CD1c-positive myeloid dendritic cell (primary cell): ENCODE data around the gene PMS2.
A peak's percentile ranks its signal among the peaks of the same experiment; 100 is the strongest.
"Not testable (repeated sequence)": the region's sequence is repeated elsewhere in the genome, so short reads cannot be mapped to it uniquely, and the experiment has no call there.

ENCODE experiments used
- DNase-seq: peaks from one replicate; pipeline ENCODE4 v3.0.0-alpha.2; 2016; ENCODE audit errors: extremely low spot score

Gene PMS2

DNA sequence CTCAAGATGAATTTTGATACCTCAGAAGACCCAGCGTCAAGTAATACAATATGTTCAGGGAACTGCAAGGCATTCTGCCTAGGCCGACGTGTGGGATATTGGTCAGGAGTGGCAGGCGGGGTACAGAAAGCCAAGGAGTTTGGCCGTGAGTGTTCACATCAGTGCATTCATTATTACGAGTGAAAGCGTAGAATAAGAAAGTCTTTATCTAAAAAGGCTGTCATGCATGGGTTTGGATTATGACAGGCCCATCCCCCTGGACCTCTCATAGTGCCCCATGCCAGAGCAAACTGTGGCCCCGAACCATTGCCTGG, 7.8 kb upstream of the PMS2 start:
- no peak for DNase-seq

DNA sequence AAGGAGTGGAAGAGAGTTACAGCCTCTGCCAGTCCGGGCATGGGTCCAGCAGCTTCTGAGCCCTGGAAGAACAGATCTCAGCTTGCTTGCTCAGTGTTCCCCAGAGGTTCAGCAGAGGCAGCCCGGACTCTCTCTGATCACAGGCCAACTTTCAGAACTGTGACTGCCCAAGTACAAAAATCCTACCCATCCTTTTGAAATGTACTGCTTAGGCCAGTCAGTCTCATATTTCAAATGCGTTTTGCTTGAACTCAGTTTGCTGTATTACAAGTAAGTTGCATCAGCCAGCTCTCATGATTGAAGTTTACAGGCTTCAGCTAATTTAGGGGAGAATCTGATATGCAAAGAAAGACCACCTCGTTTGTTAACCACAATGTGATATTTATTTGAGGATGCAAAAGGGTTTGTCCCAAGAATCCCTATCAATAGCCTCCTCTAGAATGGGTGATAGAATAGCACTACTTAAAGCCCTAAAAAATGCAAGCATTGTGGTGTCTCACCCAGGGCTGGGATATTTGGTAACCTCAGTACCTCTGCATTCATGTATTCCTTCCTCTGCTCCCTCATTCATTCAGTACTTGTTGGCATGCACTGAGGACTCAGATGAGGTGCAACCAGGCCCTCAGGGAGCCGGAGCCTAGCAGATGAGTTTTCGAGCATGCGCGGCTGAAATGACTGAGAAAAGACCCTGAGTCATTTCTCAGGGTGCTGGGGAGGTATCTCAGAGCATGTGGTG, 7.2 kb upstream of the PMS2 start:
- no peak for DNase-seq

DNA sequence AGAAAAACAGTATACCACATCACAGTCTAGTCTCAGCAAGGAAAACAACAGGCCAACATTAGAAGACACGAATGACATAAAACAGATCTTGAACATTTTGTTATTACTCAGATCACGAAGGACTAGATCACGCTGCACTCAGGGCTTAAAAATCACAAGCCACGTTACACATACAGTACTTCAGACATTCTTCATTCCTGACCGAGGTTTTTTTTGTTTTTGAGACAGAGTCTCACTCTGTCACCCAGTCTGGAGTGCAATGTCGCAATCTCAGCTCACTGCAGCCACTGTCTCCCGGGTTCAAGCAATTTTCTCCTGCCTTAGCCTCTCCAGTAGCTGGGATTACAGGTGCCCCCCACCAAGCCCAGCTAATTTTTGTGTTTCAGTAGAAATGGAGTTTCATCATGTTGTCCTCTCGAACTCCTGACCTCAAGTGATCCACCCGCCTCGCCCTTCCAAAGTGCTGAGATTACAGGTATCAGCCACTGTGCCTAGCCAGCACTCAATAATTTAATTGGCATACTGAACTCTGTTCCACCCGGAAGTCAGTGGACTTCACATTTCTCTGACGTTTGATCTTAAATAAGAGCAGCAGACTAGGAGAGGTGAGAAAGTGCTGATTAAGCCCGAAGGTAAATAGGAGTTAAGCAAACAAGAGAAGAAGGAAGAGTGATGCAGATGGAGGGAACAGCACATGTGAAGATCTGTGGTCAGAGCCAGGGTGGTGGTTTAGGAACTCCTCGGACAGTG, 3.7 kb upstream of the PMS2 start:
- no peak for DNase-seq

DNA sequence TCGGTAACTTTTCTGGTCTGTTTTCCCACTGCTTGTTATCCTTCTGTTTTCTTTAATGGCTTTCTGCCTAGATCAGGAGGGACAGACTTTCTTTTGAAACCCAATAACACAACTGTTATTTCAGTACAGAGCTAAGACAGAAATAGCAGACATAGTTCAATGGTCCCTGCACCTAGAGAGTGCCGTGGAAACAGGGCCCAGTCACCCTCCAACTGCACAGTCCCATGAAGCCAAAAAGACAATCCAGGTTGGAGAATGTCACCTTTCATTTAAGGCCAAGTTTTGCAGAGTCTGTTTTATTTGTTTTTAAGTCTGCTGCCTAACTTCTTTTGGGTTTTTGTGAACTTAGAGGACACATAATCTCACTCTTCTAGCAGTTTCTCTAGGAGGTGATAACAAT, 2.7 kb upstream of the PMS2 start:
- DNase-seq, result no peak

DNA sequence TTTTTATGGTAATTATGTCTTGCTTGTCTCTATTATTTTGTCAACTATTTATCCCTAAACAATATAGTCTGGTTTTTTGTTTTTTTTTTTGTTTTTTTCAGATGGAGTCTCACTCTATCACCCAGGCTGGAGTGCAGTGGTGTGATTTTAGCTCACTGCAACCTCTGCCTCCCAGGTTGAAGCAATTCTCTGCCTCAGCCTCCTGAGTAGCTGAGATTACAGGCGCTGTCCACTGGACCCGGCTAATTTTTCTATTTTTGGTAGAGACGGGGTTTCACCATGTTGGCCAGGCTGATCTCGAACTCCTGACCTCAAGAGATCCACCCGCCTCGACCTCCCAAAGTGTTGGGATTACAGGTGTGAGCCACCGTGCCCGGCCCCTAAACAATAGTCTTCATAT, 1.5 kb upstream of the PMS2 start:
- not testable (repeated sequence) for DNase-seq

DNA sequence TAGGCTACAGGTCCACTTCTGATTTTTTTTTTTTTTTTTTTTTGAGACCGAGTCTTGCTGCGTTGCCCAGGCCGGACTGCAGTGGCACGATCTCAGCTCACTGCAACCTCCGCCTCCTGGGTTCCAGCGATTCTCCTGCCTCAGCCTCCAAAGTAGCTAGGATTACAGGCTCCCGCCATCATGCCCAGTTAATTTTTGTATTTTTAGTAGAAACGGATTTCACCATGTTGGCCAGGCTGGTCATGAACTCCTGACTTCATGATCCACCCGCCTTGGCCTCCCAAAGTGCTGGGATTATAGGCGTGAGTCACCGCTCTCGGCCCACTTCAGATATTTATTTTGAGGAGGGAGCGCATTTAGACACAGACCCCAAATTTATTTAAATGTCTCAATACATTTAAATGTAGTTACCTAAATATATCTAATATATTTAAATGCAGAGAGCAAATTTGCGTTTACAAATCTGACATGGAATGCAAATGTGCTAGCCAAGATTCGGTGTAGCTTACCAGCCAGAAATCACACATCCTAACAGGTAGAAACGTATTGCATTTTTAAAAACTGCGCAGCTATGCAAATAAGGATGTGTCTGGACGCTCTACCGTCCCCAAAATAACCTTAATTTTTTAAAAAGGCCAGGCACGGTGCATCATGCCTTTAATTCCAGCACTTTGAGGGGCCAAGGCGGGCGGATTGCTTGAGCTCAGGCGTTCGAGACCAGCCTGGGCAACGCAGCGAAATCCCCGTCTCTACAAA, 836 bp downstream of the PMS2 start:
- DNase-seq, result not testable (repeated sequence)

DNA sequence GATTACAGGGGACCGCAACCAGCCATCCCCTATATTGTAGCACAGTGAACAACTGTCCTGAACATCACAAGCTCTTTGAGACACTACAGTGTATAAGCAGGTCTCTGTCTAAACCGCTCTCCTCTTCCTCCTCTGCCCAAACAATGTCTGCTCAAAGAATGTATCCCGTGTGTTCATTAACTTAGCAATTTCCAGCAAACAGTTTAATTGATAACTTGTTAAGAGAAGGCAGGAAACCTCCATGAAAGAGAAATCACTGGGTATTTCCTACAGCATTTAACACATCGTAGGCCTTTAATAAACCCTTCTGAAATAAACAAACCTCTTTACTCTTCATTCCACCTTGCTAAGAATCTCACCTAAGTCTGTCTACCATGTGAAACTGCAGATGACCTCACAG, 1.5 kb downstream of the PMS2 start:
- no peak for DNase-seq

DNA sequence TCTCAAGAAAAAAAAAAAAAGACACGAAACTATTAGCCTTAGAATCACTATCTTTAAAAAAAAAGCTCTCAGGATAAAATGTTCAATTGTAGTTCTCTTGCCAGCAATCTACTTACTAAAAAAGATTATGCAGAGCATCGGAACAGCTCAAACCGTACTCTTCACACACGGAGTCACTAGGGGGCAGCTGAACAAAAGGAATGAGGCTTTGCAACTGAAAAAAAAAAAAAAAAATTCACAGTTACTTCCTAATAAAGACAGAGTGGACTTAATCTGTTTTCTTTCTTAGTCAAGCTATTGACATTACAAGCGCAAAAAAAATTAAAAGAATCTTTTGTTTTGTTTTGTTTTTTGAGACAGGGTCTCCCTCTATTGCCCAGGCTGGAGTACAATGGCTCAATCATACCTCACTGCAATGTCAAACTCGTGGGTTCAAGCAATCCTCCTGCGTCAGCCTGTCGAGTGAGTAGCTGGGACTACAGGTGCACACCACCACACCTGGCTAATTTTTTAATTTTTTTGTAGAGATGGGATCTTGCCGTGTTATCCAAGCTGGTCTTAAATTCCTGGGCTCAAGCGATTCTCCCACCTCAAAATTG, 11.5 kb downstream of the PMS2 start:
- DNase-seq, result peak; percentile 70

DNA sequence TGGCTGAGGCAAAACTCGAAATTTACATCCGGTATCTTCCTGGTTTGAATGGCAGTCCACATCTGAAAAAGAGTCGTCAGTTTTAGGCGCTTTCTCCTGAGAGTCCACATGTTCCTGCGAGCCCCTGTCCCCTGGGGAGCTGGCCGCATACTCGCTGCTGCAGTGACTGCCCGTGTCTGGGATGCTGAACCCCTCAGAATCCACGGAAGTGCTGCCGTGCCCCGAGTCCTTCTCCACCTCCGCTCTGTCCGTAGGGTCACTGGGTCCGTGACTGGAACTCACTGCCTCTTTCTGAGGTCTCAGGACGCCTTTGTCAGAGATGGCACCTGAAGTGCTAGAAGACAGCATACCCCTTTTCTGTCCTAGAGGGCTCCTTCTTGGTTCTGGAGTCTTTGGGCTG, 21.8 kb downstream of the PMS2 start:
- not testable (repeated sequence) for DNase-seq

DNA sequence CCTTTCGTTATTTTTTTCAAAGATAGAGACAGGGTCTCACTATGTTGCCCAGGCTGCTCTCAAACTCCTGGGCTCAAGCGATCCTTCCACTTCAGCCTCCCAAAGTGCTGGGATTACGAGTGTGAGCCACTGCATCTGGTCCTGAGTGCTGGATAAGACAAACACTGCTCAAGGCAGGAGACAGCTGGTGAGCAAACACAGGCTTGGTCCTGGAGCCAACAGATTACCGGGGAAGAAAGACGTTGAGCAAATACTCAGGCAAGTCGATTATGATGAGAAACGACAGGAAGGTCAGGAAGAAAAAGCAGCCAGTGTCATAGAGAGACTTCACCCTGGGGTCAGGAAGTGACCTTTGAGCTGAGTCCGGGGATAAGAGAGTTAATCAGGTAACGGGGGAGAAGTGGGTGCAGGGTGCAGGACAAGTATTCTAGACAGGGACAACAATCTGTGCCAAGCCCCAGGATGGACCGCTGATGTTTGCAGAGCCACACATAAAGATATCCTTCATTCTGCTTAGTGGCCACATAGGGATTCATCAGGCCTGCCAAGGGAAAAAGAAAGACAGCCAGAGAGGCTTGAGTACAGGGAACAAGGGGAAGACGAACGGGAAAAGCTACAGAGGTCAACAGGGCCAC, 29.1 kb downstream of the PMS2 start:
- DNase-seq, result not testable (repeated sequence)

DNA sequence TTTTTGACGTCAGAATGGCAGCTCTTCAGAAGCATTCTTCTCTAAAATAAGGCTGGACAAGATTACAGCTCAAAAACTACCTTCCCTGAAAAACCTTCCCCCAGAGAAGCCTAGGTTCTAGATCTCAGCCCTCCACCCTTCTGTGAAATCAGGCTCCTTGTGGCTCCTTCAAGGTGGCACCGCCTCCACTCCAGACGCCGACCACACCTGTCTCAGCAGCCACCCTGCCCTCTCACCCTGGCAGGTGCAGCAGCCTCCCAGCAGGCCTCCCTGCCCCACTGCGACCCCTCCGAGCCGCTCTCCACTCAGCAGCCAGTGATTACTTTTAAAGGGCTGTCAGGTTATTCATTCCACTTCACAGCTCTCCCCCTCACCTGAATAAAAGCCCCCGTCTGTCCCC, 35.3 kb downstream of the PMS2 start:
- DNase-seq, result not testable (repeated sequence)

DNA sequence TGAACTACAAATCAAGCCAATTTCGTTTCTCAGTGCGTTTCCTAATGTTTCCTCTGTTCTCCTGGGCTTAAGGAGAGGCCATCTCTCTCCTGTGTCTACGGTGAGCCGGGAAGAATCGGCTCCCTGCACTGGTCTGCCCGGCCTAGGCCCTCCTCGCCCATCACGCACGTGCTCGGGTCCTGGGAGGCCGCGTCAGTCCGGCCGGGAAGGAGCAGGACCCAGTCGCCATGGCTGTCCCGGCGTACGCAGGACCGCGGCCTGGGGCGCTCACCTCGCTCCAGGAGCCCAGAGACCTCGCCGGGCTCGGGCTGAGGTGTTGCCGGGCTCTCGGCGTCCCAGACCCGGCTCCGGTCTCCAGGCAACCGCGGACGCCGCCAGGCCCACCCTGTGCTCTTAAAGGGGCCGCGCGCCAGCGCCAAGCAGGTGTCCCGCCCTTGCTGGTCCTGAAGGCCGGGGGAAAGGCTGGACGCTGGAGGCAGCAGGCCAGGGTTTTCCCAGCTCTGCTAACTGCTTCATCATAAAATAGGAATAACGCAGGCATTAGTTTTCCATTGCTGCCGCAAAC, 38.4 kb downstream of the PMS2 start, which contains the start of gene RSPH10B:
Gene RSPH10B (minus strand): TSS at position 343 of the 565 bp plus-strand sequence. CDS start 3,573 bp downstream, outside the sequence.
- DNase-seq, result not testable (repeated sequence)

DNA sequence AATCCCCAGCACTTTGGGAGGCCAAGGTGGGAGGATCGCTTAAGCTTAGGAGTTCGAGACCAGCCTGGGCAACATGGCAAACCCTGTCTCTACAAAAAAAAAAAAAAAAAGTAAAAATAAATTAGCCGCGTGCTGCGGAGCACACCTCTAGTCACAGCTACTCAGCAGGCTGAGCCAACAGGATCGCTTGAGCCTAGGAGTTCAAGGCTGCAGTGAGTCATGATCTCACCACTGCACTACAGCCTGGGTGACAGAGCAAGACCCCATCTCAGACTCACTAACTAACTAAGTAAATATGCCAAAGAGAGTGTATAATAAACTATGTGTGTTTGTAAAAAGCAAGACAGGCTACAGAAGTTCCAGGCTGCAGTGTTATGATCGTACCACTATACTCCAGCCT, 45.0 kb downstream of the PMS2 start:
- DNase-seq, result not testable (repeated sequence)

DNA sequence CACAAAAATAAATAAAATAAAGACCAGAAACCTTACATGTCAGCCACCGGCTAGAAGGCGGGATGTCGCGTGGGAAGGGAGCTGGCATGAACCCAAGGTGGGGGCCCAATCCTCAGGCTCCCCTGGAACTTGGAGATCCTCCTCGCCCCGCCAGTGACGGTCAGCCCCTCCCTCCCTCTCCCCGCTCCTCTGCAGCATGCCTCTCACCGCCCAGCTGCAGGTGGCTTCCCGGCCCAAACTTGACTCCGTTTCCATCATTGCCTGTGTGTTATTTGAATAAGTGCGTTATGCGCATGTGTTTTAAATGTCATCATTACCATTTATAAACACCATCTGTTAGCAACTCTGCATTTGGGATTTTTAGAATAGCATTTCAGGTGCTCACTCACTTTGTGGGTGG, 45.6 kb downstream of the PMS2 start:
- not testable (repeated sequence) for DNase-seq

DNA sequence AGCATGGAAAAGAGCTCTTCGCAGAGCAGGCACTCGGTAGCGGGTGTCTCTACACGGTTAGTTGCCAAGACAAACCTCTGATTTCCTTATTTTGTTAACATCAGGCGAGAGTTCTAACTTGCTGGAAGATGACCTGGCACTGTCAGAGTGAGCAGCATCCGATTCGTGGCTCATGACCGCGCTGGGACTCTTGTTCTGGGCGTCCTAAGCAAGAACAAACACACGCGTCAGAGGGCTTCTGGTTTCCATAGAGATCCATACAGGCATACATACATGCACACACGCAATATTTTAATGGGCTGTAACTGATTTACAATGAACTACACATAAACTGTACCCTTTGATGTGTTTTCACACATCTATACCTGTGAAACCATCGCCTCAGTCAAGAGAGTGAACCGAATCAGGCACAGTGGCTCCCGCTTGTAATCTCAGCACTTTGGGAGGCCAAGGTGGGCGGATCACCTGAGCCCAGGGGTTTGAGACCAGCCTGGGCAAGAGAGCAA, 73.9 kb downstream of the PMS2 start:
- not testable (repeated sequence) for DNase-seq

DNA sequence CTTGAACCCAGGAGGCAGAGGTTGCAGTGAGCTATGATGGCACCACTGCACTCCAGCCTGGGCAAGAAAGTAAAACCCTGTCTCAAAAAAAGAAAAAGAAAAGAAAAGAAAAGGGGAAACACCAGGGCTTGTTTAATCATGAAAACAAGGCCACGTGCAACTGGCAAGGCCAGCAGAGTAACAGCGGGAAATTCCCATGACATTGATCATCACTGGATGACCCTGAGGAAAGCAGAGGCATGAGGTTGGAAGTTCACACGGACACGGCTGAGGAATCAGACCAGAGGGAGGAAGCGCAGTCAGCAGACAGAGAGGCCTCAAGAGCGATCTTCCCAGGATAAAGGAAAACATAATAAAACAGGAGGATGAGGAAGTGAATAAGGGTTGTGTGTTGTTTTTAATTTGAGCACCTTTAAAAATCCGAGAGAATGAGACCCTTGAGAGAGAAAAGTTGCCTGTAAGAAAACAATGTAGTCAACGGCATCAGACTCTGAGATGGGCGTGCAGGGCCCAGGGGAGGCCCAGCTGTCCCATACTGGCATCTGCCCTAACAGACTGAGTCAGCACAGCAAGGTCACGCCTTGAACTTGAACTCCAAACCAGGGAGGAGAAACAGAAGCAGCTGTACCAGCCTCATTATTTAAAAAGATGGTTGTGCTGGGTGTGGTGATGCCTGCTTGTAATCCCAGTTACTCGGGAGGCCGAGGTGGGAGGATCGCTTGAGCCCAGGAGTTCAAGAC, 76.8 kb downstream of the PMS2 start:
- not testable (repeated sequence) for DNase-seq

DNA sequence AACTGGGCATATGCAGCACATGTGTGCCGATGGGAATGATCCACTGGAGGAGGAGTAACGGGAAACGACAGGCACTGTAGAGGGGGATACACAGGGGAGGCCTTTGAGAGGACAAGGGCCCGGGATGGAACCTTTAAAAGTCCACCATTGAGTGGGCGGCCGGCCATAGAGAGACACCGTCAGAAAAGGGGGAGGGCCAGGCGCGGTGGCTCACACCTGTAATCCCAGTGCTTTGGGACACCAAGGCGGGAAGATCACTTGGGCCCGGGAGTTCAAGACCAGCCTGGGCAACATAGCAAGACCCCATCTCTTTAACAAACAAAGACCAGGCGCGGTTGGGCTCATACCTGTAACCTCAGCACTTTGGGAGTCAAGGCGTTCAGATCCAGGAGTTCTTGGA, 77.6 kb downstream of the PMS2 start:
- not testable (repeated sequence) for DNase-seq

DNA sequence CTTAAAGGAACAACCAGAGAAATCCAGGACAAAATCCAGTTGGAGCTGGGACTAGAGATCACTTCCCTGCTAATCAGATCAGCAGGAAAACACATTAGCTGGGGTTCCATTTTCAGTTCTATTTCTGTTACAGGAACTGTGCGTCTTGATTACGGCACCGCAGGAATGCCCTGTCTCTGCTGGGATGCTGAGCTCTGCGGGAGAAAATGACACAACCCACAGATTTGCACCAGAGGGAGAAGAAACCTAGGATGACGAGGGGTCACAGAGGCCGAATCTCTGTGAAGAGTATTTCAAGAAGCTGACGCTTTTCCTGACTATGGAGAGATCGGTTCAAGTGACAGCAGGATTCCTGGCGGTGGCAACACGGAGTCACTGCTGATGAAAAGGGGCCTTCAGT, 78.6 kb downstream of the PMS2 start:
- not testable (repeated sequence) for DNase-seq

DNA sequence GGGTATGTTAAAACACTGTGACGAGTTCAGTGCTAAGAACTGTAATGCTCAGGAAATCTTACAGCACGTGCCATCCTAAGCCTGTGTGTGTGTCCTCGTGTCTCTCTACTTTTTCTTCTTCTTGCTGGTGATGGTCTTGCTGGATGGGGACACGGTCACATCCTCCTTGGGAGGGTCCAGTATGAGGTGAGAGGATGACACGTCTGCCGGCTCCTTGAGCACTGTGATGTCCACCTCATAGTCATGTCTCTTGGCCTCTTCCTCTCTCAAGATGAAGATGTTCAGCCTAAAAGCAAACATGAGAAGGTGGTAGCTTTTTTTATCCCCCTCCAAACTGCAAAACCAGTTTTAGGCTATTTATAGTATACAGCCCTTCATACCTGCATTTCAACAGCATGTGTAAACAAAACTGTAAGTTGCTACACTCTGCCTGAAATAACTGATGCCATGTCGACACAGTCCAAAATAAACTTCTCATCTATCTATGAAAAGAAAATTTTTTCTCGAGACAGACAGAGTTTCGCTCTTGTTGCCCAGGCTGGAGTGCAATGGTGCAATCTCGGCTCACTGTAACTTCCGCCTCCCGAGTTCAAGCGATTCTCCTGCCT, 82.5 kb downstream of the PMS2 start:
- not testable (repeated sequence) for DNase-seq

DNA sequence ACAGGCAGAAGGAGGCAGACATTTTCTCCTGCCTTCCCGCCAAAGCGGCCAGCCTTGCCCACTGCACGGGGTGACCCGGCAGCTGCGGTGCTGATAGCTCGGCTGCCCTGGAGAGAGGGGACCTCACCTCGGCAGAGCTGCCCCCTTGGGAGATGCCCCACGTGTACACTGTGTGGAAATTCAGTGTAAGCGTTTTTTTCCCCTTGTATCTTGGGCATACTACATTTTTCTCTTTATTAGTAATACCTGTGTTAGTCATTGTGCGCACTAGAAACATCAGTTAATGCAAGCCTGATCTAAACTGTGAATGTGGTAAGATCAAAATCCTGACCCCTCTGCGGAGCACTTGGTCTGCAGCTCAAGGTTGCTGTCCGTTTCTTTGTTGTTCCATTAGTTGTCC, 84.2 kb downstream of the PMS2 start:
- DNase-seq, result not testable (repeated sequence)
